Fibroblast of the aortic adventitia (primary cell): ENCODE measurements around the gene WNT9B. TPM values are rescaled to one million over a fixed set of nuclear protein-coding genes. Genes with fewer than 3 reads are reported as not detected.

ENCODE experiments used
- DNase-seq: peaks from one replicate; pipeline ENCODE4 v3.0.0-alpha.2; 2010; ENCODE audit warnings: low read depth
- H3K4me3 ChIP-seq: 2 replicates; pipeline ENCODE4 v1.5.1; 2011; ENCODE audit warnings: low read depth, mild to moderate bottlenecking, control low read depth, low read length, moderate library complexity
- CTCF ChIP-seq: IDR thresholded peaks from 2 replicates; pipeline ENCODE4 v1.5.1; 2011; ENCODE audit warnings: mild to moderate bottlenecking, low read length, control low read depth, inconsistent platforms; ENCODE audit not compliant: insufficient read depth
- total RNA-seq: library from RNA; depleted of rRNA; stranded (reverse); fragments of >200 nt; gene quantifications from 2 replicates; pipeline ENCODE4 v1.2.3, GENCODE V29; 2012; ENCODE audit warnings: low replicate concordance

Gene WNT9B
- total RNA-seq, 1 donor, result 0.09 TPM

DNA sequence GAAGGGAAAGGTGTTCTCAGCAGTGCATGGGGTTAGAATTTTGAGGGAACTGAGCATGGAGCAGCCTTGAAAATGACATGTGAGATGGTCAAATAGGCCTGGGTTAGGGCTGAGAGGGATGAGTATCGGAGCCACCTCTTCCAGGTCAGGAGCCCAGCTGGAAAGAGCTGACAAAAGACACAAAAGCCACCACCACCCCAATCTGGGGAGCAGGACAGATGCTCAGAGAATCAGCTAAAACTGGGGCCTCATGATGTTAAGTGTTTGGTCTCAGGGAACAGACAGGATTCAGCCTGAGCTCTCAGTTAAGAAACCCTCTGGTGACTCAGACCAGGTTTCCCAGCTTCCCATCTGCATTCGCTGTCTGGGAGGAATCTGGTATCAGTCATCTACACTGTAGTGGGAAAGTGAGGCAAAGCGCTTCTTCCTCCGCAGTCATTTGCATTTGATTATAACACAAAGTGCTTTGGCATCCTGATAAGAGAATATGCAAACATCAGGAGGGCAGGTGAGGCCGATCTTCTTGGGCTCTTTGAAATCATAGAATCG, 2.6 kb downstream of the WNT9B start:
- no peak overlapping the region for H3K4me3 ChIP-seq
- no peak for DNase-seq
- TF ChIP-seq CTCF, result no peak

DNA sequence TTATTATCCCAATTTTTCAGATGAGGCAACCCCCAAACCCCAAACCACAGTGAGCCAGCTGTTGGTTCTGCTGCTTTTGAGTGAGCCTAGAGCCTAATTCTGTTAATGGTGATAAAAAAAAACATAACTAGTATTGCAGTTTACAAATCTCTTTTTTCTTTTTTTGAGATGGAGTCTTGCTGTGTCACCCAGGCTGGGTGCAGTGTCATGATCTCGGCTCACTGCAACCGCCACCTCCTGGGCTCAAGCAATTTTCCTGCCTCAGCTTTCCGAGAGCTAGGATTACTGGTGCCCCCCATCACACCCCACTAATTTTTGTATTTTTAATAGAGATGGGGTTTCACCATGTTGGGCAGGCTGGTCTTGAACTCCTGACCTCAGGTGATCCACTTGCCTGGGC, 3.1 kb downstream of the WNT9B start:
- TF ChIP-seq CTCF, result no peak
- DNase-seq, result no peak
- no peak overlapping the region for H3K4me3 ChIP-seq

DNA sequence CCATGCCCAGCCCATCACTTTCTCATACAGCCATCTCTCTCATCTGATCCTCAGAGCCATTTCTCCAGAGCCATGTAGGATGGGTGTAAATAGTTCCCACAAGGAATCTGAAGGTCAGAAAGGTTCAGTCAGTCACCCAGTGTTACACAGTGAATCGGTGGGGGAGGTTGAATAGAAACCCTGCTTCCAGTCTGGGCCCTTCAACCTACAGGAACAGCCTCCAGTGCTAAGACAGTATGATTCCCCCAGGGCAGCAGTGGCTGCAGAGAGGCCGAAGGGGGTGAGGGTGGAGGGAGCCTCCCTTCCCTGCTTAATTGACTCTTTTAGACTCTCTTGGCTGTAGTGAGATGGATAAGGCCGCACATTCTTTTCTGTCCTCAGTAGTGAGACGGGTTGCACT, 3.6 kb downstream of the WNT9B start:
- DNase-seq, result no peak
- TF ChIP-seq CTCF, result no peak
- H3K4me3 ChIP-seq, result no peak overlapping the region

DNA sequence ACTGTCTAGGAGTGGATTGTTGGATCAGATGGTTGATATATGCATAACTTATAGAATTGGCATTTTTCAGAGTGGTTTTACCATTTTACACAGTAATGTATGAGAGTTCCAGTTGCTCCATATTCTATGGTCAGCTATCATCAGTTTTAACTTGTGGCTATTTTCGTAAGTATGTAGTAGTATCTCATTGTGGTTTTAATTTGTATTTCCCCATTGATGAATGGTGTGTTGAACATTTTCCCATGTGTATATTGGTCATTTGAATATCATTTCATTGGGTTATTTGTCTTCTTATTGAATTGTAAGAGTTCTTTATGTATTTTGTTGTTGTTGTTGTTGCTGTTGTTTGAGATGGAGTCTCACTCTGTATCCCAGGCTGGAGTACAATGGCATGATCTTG, 6.2 kb downstream of the WNT9B start:
- no peak for TF ChIP-seq CTCF
- no peak for DNase-seq
- no peak overlapping the region for H3K4me3 ChIP-seq

GRCh38 chr17:46859996-46860395, 8.6 kb downstream of the WNT9B start:
- no peak overlapping the region for H3K4me3 ChIP-seq
- DNase-seq, result no peak
- TF ChIP-seq CTCF, result no peak

DNA sequence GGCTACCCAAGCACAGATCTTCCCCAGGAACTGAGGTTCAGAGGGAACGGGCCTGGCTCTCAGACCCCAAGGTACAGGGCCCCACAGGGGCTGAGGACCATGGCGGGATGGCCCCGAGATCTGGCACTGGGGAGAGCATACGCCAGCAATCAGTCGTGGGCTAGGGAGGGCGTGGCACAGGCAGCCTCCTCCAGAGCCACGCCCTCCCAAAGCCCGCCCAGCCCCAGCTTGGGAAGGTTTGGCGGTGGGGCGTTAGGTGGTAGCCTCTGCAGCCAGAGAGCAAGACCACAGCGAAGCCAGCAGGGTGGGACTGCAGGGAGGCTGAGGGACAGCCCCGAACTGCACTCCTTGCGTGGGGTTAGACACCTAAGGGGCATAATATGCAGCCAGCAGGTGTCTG, 11.6 kb downstream of the WNT9B start:
- DNase-seq, result no peak
- TF ChIP-seq CTCF, result no peak
- H3K4me3 ChIP-seq, result no peak overlapping the region

DNA sequence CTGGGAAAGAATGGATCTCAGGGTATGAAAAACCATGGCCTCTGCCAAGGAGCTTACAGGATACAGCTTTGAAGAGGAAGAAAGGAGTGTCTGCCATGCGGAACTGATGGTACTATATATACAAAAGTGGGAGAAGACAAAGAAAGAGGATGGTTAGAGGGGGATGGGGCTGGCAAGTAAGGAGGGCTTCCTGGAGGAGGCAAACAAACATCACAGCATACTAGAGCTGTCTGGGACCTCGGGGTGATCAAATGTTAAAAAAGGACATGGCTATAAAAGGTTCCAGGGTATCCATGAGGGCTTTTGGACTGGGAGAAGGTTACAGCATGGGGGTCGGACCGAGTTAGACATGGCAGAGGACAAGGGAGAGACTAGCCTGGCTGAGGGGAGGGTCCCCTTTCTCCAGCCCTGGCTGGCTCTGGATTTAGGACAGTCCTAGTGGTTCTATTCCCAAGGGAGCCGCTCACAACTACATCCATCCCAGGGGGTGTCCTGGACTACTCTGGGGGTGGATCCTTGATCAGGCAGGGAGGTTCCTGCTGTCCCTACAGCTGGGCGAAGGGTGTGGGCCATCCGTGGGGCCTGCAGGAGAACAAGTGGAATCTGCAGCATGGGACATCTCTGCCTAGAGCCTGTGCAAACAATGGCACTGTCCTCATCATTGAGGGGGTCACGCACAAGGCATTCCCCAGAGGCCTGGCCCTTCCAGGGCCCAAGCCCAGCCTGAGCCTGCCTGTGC, 12.2 kb downstream of the WNT9B start:
- H3K4me3 ChIP-seq, result no peak overlapping the region
- no peak for DNase-seq
- no peak for TF ChIP-seq CTCF
